Skeletal muscle satellite cell (primary cell): ENCODE measurements around the gene SYP.

ENCODE experiments used
- H3K27me3 ChIP-seq: 2 replicates; pipeline ENCODE4 v1.7.0; 2013; ENCODE audit warnings: low read length; ENCODE audit not compliant: control insufficient read depth, insufficient read depth
- H3K36me3 ChIP-seq: 2 replicates; pipeline ENCODE4 v1.7.0; 2013; ENCODE audit warnings: mild to moderate bottlenecking, control low read depth, low read length; ENCODE audit not compliant: insufficient read depth
- H3K4me1 ChIP-seq: 2 replicates; pipeline ENCODE4 v1.7.0; 2013; ENCODE audit warnings: low read length; ENCODE audit not compliant: control insufficient read depth, insufficient read depth
- H3K4me2 ChIP-seq: 2 replicates; pipeline ENCODE4 v1.7.0; 2013; ENCODE audit warnings: mild to moderate bottlenecking, low read length
- H3K4me3 ChIP-seq: 2 replicates; pipeline ENCODE4 v1.7.0; 2013; ENCODE audit warnings: low read length
- H3K9ac ChIP-seq: 2 replicates; pipeline ENCODE4 v1.7.0; 2013; ENCODE audit warnings: mild to moderate bottlenecking, low read depth, low read length, moderate library complexity
- H3K9me3 ChIP-seq: replicated peaks from 2 replicates; pipeline ENCODE4 v1.7.0; 2013; ENCODE audit warnings: mild to moderate bottlenecking, control low read depth, low read length

SYP gene

DNA sequence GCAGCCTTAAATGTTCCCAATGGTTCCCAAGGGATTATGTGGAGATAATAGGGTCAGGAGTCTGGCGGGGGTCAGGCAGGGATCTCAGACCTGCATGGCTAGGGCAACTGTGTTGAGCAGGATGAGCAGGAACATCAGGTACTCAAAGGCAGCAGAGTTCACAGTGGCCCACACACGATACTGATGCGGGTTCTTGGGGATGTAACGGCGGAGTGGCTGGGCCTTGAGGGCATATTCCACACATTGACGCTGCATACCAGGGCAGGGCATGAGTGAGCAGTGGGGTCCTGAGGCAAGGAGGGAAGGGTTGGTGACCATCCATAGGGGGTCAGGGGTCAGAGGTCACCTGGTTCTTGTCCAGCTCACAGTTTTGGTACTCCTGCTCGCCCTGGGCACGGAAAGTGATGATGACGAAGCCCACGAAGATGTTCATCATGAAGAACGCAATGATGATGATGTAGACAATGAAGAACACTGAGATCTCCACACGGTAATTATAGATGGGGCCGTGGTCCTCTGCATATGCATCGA, 15.1 kb upstream of the SYP start:
- no peak overlapping the region for H3K4me3 ChIP-seq
- H3K36me3 ChIP-seq: no peaks in the 10 kb centered on the region
- H3K9me3 ChIP-seq: no peaks in the 10 kb centered on the region
- H3K4me1 ChIP-seq: no peaks in the 10 kb centered on the region
- no peak overlapping the region for H3K9ac ChIP-seq
- H3K4me2 ChIP-seq: no peak overlapping the region
- H3K27me3 ChIP-seq: peaks cover 7% of the 10 kb centered on the region

DNA sequence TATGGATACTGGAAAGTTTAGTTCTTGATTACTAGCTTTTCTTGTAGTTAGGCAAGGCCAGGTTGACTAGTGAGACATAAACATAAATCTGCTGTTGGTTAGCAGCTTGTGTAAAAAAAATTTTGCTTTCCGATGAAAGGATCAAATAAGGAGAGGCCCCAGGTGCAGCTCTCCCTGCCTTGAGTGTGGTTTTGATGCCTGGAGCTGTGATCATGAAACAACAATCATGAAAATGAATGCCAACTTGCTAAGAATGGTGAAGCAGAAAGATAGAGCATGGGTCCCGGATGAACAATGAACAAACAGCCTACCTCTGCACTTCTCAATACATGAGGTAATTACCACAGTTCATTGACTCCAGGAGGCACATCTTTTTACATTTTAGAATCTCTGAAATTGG, 14.4 kb upstream of the SYP start:
- H3K36me3 ChIP-seq: no peaks in the 10 kb centered on the region
- no peaks in the 10 kb centered on the region for H3K9me3 ChIP-seq
- peaks cover 7% of the 10 kb centered on the region for H3K27me3 ChIP-seq
- H3K4me3 ChIP-seq: no peak overlapping the region
- H3K4me1 ChIP-seq: no peaks in the 10 kb centered on the region
- H3K9ac ChIP-seq: no peak overlapping the region
- H3K4me2 ChIP-seq: no peak overlapping the region

DNA sequence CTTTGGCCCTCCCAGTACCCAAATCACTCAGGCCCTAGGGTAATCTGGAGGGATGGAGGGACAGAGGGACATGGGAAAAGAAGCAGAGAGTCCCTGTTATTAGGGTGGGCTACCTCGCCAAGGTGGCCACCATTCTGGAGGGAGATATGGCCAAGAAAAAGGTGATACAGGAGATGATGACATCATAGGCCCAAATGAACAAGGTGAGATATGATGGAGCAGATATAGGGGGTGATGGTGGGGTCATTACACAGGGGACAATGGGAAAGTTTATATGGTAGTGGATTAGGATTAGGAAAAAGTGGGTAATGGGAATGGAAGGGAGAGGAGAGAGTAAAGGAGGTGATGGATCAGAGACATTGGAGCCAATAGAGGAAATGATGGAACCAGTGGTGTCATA, 12.9 kb upstream of the SYP start:
- Histone ChIP-seq H3K4me2 (no peak overlapping the region), H3K4me1 (no peaks in the 10 kb centered on the region), H3K9me3 (no peaks in the 10 kb centered on the region)

DNA sequence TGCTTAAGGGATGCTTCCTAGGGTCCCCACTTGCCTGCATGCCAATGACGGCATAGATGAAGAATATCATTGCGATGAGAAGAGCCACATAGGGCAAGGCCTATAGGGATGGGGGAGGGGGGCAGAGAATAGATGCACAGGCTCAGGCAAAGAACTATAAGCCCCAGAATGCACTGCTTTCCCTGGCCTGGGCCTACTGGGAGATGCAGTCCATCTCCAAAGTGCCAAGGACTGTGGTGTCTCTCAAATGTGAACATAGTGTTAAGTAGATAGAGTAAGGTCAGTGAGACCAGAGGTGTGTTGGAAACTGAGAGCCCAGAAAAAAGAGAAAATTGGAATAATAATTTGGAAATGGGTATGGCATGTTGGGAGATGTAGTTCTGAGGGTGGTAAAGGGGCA, 12.2 kb upstream of the SYP start:
- Histone ChIP-seq H3K36me3 (no peaks in the 10 kb centered on the region), H3K4me2 (no peak overlapping the region), H3K27me3 (peaks cover 7% of the 10 kb centered on the region), H3K4me1 (no peaks in the 10 kb centered on the region), H3K4me3 (no peak overlapping the region), H3K9me3 (no peaks in the 10 kb centered on the region), H3K9ac (no peak overlapping the region)

More for the DNA sequence above, 12.9 kb upstream of the SYP start:
- H3K36me3 ChIP-seq: no peaks in the 10 kb centered on the region
- H3K9ac ChIP-seq: no peak overlapping the region
- H3K27me3 ChIP-seq: peaks cover 7% of the 10 kb centered on the region
- no peak overlapping the region for H3K4me3 ChIP-seq

DNA sequence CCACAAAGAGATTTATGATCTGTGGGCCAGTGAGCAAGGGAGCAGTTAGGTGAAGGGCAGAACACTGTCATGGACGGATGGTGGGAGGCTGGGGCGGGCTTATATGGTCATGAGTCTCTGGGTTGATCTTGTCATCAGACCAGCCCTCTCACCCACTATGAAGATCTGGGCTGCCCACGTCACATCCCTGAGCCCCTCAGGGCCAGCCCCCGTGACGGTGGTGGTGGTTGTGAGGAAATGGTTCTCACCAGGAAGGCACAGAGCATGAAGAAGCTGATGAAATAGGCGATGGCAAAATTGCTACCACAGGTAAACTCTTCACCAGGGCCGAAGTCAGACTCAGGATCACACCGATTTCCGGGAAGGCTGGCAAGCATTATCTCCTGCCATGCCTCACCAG, 11.1 kb upstream of the SYP start:
- Histone ChIP-seq H3K4me3 (no peak overlapping the region), H3K4me1 (no peaks in the 10 kb centered on the region), H3K4me2 (no peak overlapping the region), H3K9me3 (no peaks in the 10 kb centered on the region), H3K9ac (no peak overlapping the region), H3K27me3 (peaks cover 7% of the 10 kb centered on the region), H3K36me3 (no peaks in the 10 kb centered on the region)

DNA sequence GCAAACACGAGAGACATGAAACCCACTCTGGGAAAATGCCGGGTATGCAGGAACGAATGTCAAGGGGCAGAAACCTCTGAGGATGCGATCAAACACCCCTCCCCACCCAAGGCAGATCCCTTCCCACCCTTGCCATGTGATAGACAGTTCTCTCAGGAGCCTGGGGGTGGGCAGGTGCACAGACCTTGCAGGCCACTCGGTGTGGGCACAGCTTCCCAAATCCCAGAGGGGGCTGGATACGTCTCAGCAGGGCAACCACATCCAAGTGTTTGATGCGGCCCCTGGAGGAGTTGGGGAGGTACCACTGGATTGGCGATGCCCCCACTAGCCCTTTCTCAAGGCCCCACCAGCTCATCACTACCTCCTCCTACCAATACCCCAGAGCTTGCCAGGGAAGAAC, 10.4 kb upstream of the SYP start:
- no peak overlapping the region for H3K9ac ChIP-seq
- no peak overlapping the region for H3K4me3 ChIP-seq
- no peaks in the 10 kb centered on the region for H3K4me1 ChIP-seq
- peaks cover 7% of the 10 kb centered on the region for H3K27me3 ChIP-seq
- no peak overlapping the region for H3K4me2 ChIP-seq
- H3K36me3 ChIP-seq: no peaks in the 10 kb centered on the region
- H3K9me3 ChIP-seq: no peaks in the 10 kb centered on the region

DNA sequence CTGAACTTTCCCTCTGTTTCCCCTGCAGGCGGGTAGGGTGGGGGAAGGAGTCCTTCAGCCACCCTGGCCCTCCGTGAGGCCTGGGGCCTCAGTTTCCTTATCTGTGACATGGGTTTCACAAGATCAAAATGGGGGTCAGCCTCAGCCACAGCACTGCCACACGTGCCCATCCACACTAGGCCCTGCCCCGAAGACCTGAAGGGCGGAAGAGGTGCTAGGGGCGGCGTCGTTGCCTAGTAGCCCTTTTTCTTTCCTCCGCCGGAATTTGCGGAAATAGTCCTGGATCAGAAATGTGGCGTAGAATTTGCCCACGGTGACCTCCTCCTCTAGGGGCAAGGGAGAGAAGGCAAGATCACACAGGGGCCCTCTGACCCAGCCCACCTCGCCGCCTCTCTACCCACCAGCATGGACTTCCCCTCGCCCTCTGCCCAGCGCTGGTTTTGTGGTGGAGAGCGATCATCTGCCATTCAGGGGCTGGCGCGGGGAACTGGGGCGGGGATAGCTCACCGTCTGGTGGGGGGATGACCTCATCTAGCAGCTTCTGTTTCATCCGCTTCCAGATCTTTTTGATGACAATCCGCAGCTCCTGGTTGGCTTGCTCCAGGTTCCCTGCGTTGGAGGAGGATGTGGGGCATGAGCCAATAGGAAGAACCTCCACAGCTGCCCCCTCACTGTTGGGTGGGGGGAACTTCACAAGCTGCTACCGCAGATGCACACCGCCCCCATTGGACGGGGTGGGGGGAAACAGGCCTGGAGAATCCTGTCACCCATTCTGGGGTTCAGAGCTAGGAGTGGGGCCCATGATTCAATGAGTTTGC, 9.7 kb upstream of the SYP start:
- no peaks in the 10 kb centered on the region for H3K4me1 ChIP-seq
- peaks cover 7% of the 10 kb centered on the region for H3K27me3 ChIP-seq
- no peaks in the 10 kb centered on the region for H3K36me3 ChIP-seq
- H3K9me3 ChIP-seq: no peaks in the 10 kb centered on the region
- H3K4me3 ChIP-seq: no peak overlapping the region
- H3K9ac ChIP-seq: no peak overlapping the region
- H3K4me2 ChIP-seq: no peak overlapping the region

DNA sequence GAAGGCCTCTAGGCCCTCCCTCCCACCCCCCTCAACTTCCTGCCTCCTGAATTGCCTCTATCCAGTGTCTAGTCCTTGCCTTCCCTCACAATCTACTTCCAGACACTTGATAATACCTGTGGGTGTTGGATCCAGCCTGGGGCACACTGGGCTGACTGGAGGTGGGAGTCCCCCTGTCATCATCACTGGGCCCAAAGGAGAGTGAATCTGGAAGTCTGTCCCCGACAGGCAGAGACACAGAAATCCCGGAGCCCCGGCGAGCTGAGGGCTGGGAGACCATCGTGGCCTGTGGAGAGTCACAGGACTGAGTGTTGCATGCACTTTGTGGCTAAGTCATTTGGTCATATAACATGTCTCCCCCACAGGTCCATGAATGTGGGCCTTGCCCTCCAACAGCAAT, 8.4 kb upstream of the SYP start:
- H3K4me2 ChIP-seq: no peak overlapping the region
- H3K4me1 ChIP-seq: no peaks in the 10 kb centered on the region
- H3K4me3 ChIP-seq: no peak overlapping the region
- H3K36me3 ChIP-seq: no peaks in the 10 kb centered on the region
- no peak overlapping the region for H3K9ac ChIP-seq
- H3K9me3 ChIP-seq: no peaks in the 10 kb centered on the region
- H3K27me3 ChIP-seq: peaks cover 7% of the 10 kb centered on the region

DNA sequence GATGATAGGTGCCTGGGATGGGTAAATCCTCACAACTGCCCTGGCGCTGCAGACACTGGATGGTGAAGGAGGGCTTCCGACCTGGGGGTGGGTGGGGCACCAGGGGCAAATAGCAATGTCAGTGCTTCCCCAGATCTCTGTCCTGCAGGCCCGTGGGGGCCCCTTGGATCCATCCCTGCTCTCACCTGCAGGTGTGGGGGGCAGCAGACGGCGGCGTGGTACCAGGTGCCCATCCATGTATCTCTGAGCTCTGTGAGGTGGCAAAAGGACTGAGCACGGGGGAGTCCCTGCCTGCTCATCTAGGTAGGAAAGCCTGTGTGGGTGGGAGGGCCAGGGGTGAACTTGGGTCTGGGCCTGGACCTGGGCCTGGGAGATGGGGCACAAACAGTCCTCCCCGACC, 6.5 kb upstream of the SYP start:
- H3K9ac ChIP-seq: no peak overlapping the region
- no peaks in the 10 kb centered on the region for H3K9me3 ChIP-seq
- no peak overlapping the region for H3K4me3 ChIP-seq
- H3K4me2 ChIP-seq: no peak overlapping the region
- no peaks in the 10 kb centered on the region for H3K36me3 ChIP-seq
- no peaks in the 10 kb centered on the region for H3K4me1 ChIP-seq
- H3K27me3 ChIP-seq: peaks cover 7% of the 10 kb centered on the region

DNA sequence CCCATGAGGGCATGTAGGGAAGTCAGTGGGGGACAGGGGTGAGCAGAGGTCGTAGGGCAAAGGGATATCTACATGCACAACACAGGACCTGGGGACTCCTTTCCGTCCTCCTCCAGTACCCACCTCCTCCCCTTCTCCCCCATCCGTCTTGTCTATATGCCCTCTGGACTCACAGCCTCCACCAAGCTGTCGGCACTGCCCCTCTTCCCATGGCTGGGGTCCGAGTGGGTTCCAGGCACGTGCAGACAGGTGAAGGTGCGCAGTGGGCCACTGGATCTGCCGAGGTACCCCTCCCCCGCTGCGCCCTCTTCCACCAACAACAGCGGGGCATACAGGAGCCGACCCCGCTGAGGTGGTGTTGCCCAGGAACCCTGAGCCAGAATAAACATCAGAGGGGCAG, 5.5 kb upstream of the SYP start:
- Histone ChIP-seq H3K4me3 (no peak overlapping the region), H3K4me2 (no peak overlapping the region), H3K27me3 (peaks cover 4% of the 10 kb centered on the region), H3K9ac (no peak overlapping the region), H3K36me3 (no peaks in the 10 kb centered on the region), H3K4me1 (peaks cover 2% of the 10 kb centered on the region), H3K9me3 (no peaks in the 10 kb centered on the region)

DNA sequence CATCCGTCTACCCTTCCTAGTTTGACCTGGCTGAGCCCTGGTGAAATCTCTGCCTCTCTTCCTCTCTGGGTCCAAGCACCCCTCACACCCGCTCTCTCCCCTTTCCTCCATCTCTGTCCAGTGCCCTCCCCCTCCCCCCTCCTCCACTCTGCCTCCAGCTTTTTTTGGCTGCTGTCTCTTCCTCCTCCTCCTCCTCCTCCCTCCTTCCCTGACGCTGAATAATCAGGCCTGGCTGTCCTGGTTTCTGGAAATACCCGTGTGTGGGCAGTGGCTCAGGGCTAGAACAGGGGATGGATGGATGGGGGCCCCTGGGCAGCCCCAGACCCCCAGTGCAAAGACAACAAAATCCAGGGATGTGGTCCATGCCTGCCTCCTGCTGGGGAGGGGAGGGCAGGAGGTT, 4.7 kb upstream of the SYP start:
- Histone ChIP-seq H3K4me2 (no peak overlapping the region), H3K27me3 (no peaks in the 10 kb centered on the region), H3K4me1 (peaks cover 5% of the 10 kb centered on the region), H3K9ac (no peak overlapping the region), H3K9me3 (no peaks in the 10 kb centered on the region), H3K36me3 (no peaks in the 10 kb centered on the region), H3K4me3 (no peak overlapping the region)

DNA sequence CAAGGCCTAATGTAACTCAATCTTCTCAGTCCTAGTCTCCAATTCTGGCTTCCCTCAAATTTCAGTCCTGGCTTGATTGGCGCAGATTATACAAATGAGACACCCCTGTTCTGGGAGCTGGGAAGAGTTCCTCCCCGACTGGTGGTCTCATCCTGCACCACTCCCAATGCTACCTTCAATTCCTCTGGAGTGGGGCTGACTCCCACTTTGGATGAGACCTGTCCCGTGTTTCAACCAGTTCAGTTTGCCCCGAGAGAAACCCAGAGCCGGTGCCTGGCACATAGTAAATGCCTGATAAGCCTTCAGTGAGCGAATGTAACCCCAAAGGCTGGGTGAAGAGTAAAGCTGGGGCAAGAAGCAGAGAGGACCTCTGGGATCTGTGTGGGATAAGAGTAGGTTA, 4.0 kb upstream of the SYP start:
- no peaks in the 10 kb centered on the region for H3K27me3 ChIP-seq
- no peaks in the 10 kb centered on the region for H3K36me3 ChIP-seq
- peaks cover 5% of the 10 kb centered on the region for H3K4me1 ChIP-seq
- H3K9me3 ChIP-seq: no peaks in the 10 kb centered on the region
- no peak overlapping the region for H3K4me2 ChIP-seq
- H3K4me3 ChIP-seq: no peak overlapping the region
- H3K9ac ChIP-seq: no peak overlapping the region
